ENCODE results near the gene NEK6. TPM values are rescaled to one million over a fixed set of nuclear protein-coding genes. Genes with fewer than 3 reads are reported as not detected.

Gene NEK6
- total and polyA plus RNA-seq, 2 of the 8 experiments (the other 6 are each of a cell fraction or from before 2014, with no cell fraction given) = 17.7 to 19.7 TPM

GRCh38 chr9:124215368-124215910 is 42.3 kb upstream of the NEK6 start:
- ChIA-PET POLR2A (ENCODE audit: partially characterized antibody) (no interaction called here), CTCF (ENCODE audit: partially characterized antibody) (interaction anchor here (0.6 to 4.0 kb wide), 5 partner anchors 13 to 177 kb away, joined by 3 to 17 read pairs (median 3); no protein-coding TSS in a partner anchor)
- no peak overlapping the region for H3K14ac ChIP-seq (ENCODE audit: insufficient read length)
- DNase-seq (ENCODE audit: low read depth in 1 of 2, low spot score in 2 of 2) (no peak), FAIRE-seq (no peak)
- no peak overlapping the region for H2BK5ac ChIP-seq (ENCODE audit: low read depth, low read length)
- H3K79me1 ChIP-seq (ENCODE audit: low read depth, low read length) = no peaks in the 10 kb centered on the region
- H2BK20ac ChIP-seq (ENCODE audit: low read length) = no peak overlapping the region
- peaks cover 0 to 3% (median 0%) of the 10 kb centered on the region in 4 experiments; a peak in 1 of 7 replicates for H3K4me1 ChIP-seq (replicated peaks in 1 of 4; ENCODE audit: control insufficient read depth in 3 of 4, insufficient read depth in 4 of 4, low read length in 3 of 4)
- no peak overlapping the region for H2AK5ac ChIP-seq (ENCODE audit: low read depth, low read length)
- H3K23ac ChIP-seq (ENCODE audit: insufficient read length) = no peak overlapping the region
- H3K36me3 ChIP-seq (ENCODE audit: control insufficient read depth in 2 of 4, insufficient read depth in 4 of 4, low read length in 3 of 4) = no peaks in the 10 kb centered on the region
- 85% methylated on average over 6 of the region's 6 CpGs; no CpG with 5 or more reads in 1 of the 2 experiments for WGBS, 2 experiments (ENCODE audit: extremely low coverage in 1 of 2, insufficient coverage in 1 of 2, insufficient read length in 1 of 2, insufficient replicate concordance in 2 of 2, low coverage in 1 of 2, low lambda C conversion rate in 2 of 2, missing lambda C conversion rate in 1 of 2)
- H3K4ac ChIP-seq (replicated peaks; ENCODE audit: insufficient read length, low read depth, low read length) = no peak overlapping the region
- H3K18ac ChIP-seq (ENCODE audit: extremely low read depth, low read length) = no peak overlapping the region
- no peak overlapping the region for H3K27ac ChIP-seq (ENCODE audit: low read depth, low read length)
- no peaks in the 10 kb centered on the region for H4K20me1 ChIP-seq (replicated peaks in 1 of 2; ENCODE audit: control insufficient read depth in 1 of 2, insufficient read depth in 2 of 2, low read length in 2 of 2)
- H2BK15ac ChIP-seq (ENCODE audit: low read length) = no peak overlapping the region
- H3K9ac ChIP-seq (replicated peaks in 1 of 4; ENCODE audit: extremely low read depth in 1 of 4, low read depth in 3 of 4, low read length in 3 of 4) = no peak overlapping the region
- no peak overlapping the region for H4K5ac ChIP-seq (ENCODE audit: insufficient read length, low read depth, low read length)
- H3K23me2 ChIP-seq (ENCODE audit: low read depth, low read length) = no peaks in the 10 kb centered on the region; the same call in 1 of the 2 replicates
- H3K4me2 ChIP-seq (ENCODE audit: insufficient read depth in 1 of 2, low read depth in 2 of 2, low read length in 2 of 2) = no peak overlapping the region
- no peak overlapping the region for H2AFZ ChIP-seq (ENCODE audit: low read length)
- H3K9me3 ChIP-seq (ENCODE audit: insufficient read depth in 2 of 2, low read depth in 1 of 2, low read length in 1 of 2) = no peaks in the 10 kb centered on the region
- no peak for TF ChIP-seq SUZ12 (IDR thresholded peaks at IDR 0.05; ENCODE audit: low read length)
- no peak for TF ChIP-seq PHF8 (conservative IDR thresholded peaks at IDR 0.05; ENCODE audit: low read depth, low read length)
- no peak for TF ChIP-seq SP1 (IDR thresholded peaks at IDR 0.05; ENCODE audit: low read depth, low read length)
- no peak for TF ChIP-seq KDM5A (IDR thresholded peaks at IDR 0.05; ENCODE audit: low read length)
- no peak for TF ChIP-seq ASH2L (IDR thresholded peaks at IDR 0.05; ENCODE audit: low read length)
- no peak for TF ChIP-seq SAP30 (IDR thresholded peaks at IDR 0.05; ENCODE audit: insufficient read depth, insufficient replicate concordance, low read length)
- no peak for TF ChIP-seq KDM4A (IDR thresholded peaks at IDR 0.05; ENCODE audit: low read depth, low read length, severe bottlenecking)
- TF ChIP-seq SIRT6 (IDR thresholded peaks at IDR 0.05; ENCODE audit: low read length) = no peak
- H4K91ac ChIP-seq (replicated peaks; ENCODE audit: insufficient read length, low read length) = no peak overlapping the region
- H4K8ac ChIP-seq (ENCODE audit: extremely low read depth, insufficient read depth, low read length) = no peak overlapping the region
- H3K4me3 ChIP-seq (ENCODE audit: extremely low read depth in 1 of 4, insufficient read depth in 2 of 4, low read depth in 3 of 4, low read length in 4 of 4) = no peak overlapping the region
- no peak overlapping the region for H2BK120ac ChIP-seq (replicated peaks; ENCODE audit: low read depth, low read length)
- no peaks in the 10 kb centered on the region for H3K79me2 ChIP-seq (ENCODE audit: control insufficient read depth in 1 of 2, insufficient read depth in 2 of 2, low read length in 2 of 2)
- no peak overlapping the region for H3K56ac ChIP-seq (replicated peaks; ENCODE audit: insufficient read length, low read depth, low read length)
- H2BK12ac ChIP-seq (ENCODE audit: low read depth, low read length) = no peak overlapping the region
- no peaks in the 10 kb centered on the region for H3K27me3 ChIP-seq (replicated peaks in 1 of 4; ENCODE audit: control insufficient read depth in 3 of 4, extremely low read depth in 1 of 4, insufficient read depth in 3 of 4, low read length in 3 of 4)

All from H1 (cell line).